T-helper 17 cell (primary cell): ENCODE measurements around the gene NDUFAF5. TPM values are rescaled to one million over a fixed set of nuclear protein-coding genes. Genes with fewer than 3 reads are reported as not detected.

Experiments
- ATAC-seq: fragments of 150-1000 bp; cut with Tn5 transposase; 2 replicates; pipeline ENCODE4 v1.10.0; 2021; ENCODE audit warnings: mild to moderate bottlenecking, moderate library complexity
- DNase-seq, 3 donors: peaks; one replicate each; pipeline versions ENCODE4 v3.0.0 to v3.0.0-alpha.2; 2020 to 2021
- H3K9me3 ChIP-seq: one replicate; pipeline ENCODE4 v1.7.0; 2013; ENCODE audit warnings: low read length, mild to moderate bottlenecking; ENCODE audit not compliant: control insufficient read depth, poor library complexity, severe bottlenecking
- H3K27ac Mint-ChIP-seq: one replicate; pipeline ENCODE4 v1.8.0; 2022; ENCODE audit warnings: mild to moderate bottlenecking, moderate library complexity, mixed read lengths
- H3K27me3 Mint-ChIP-seq: one replicate; pipeline ENCODE4 v1.8.0; 2022; ENCODE audit warnings: mixed read lengths
- H3K36me3 Mint-ChIP-seq: one replicate; pipeline ENCODE4 v1.8.0; 2022; ENCODE audit warnings: low read depth, mixed read lengths
- H3K4me1 Mint-ChIP-seq: one replicate; pipeline ENCODE4 v1.8.0; 2022; ENCODE audit warnings: mild to moderate bottlenecking, mixed read lengths
- H3K4me3 Mint-ChIP-seq: one replicate; pipeline ENCODE4 v1.8.0; 2022; ENCODE audit warnings: mild to moderate bottlenecking, moderate library complexity, mixed read lengths
- total RNA-seq, 4 donors: library from RNA in 2 of 4; stranded (reverse) in 2 of 4; gene quantifications; one replicate each; pipeline ENCODE4 v1.2.3 and lab custom pipeline; 2022 to 2026

Gene NDUFAF5
- total RNA-seq, 2 donors from 2014 or later = 30.9 to 55.4 TPM

GRCh38 chr20:13816757-13817156 lies 31.9 kb downstream of the NDUFAF5 start:
- ATAC-seq = no peak
- no peaks in the 10 kb centered on the region for H3K9me3 ChIP-seq
- Mint-ChIP-seq H3K4me1 (no peaks in the 10 kb centered on the region), H3K27ac (no peak overlapping the region), H3K36me3 (peaks cover 2% of the 10 kb centered on the region), H3K4me3 (no peak overlapping the region), H3K27me3 (no peaks in the 10 kb centered on the region)
- no peak for DNase-seq

GRCh38 chr20:13817342-13817741 lies 32.5 kb downstream of the NDUFAF5 start:
- Mint-ChIP-seq H3K4me3 (no peak overlapping the region), H3K27ac (no peak overlapping the region), H3K4me1 (no peaks in the 10 kb centered on the region), H3K36me3 (peaks cover 2% of the 10 kb centered on the region), H3K27me3 (no peaks in the 10 kb centered on the region)
- DNase-seq (no peak), ATAC-seq (no peak)
- no peaks in the 10 kb centered on the region for H3K9me3 ChIP-seq

- no peak for DNase-seq
- H3K36me3 Mint-ChIP-seq = peaks cover 2% of the 10 kb centered on the region
- no peaks in the 10 kb centered on the region for H3K9me3 ChIP-seq
- peak; percentile 65 for ATAC-seq
- H3K4me3 Mint-ChIP-seq = no peak overlapping the region
- H3K27ac Mint-ChIP-seq = no peak overlapping the region
- H3K4me1 Mint-ChIP-seq = peaks cover 5% of the 10 kb centered on the region
- H3K27me3 Mint-ChIP-seq = no peaks in the 10 kb centered on the region
Measured at GRCh38 chr20:13819885-13820645, 35.2 kb downstream of the NDUFAF5 start.

- DNase-seq = no peak
- Mint-ChIP-seq H3K27ac (no peak overlapping the region), H3K36me3 (no peaks in the 10 kb centered on the region), H3K4me1 (peaks cover 5% of the 10 kb centered on the region), H3K27me3 (peaks cover 5% of the 10 kb centered on the region), H3K4me3 (no peak overlapping the region)
- no peak for ATAC-seq
- no peaks in the 10 kb centered on the region for H3K9me3 ChIP-seq
Measured at GRCh38 chr20:13821876-13822275, 37.0 kb downstream of the NDUFAF5 start.

- Mint-ChIP-seq H3K27ac (no peak overlapping the region), H3K36me3 (no peaks in the 10 kb centered on the region), H3K4me1 (peaks cover 5% of the 10 kb centered on the region), H3K4me3 (no peak overlapping the region), H3K27me3 (peaks cover 10% of the 10 kb centered on the region)
- DNase-seq = no peak
- no peak for ATAC-seq
- H3K9me3 ChIP-seq = no peaks in the 10 kb centered on the region
Measured at GRCh38 chr20:13822459-13822858, 37.6 kb downstream of the NDUFAF5 start.

- no peak for ATAC-seq
- no peaks in the 10 kb centered on the region for H3K36me3 Mint-ChIP-seq
- H3K4me3 Mint-ChIP-seq = no peak overlapping the region
- peaks cover 5% of the 10 kb centered on the region for H3K4me1 Mint-ChIP-seq
- no peak for DNase-seq
- peaks cover 21% of the 10 kb centered on the region for H3K27me3 Mint-ChIP-seq
- H3K27ac Mint-ChIP-seq = no peak overlapping the region
- H3K9me3 ChIP-seq = no peaks in the 10 kb centered on the region
Measured at GRCh38 chr20:13824459-13824858, 39.6 kb downstream of the NDUFAF5 start.

GRCh38 chr20:13825465-13825864 lies 40.6 kb downstream of the NDUFAF5 start:
- DNase-seq (no peak), ATAC-seq (no peak)
- peaks cover 5% of the 10 kb centered on the region for H3K4me1 Mint-ChIP-seq
- H3K27me3 Mint-ChIP-seq = peaks cover 26% of the 10 kb centered on the region
- H3K9me3 ChIP-seq = no peaks in the 10 kb centered on the region
- H3K4me3 Mint-ChIP-seq = no peak overlapping the region
- H3K27ac Mint-ChIP-seq = no peak overlapping the region
- no peaks in the 10 kb centered on the region for H3K36me3 Mint-ChIP-seq

- H3K4me3 Mint-ChIP-seq = no peak overlapping the region
- H3K36me3 Mint-ChIP-seq = no peaks in the 10 kb centered on the region
- no peak for ATAC-seq
- no peaks in the 10 kb centered on the region for H3K4me1 Mint-ChIP-seq
- H3K27me3 Mint-ChIP-seq = peaks cover 26% of the 10 kb centered on the region
- no peak overlapping the region for H3K27ac Mint-ChIP-seq
- DNase-seq = no peak
- no peaks in the 10 kb centered on the region for H3K9me3 ChIP-seq
Measured at GRCh38 chr20:13831476-13831875, 46.6 kb downstream of the NDUFAF5 start.

- H3K9me3 ChIP-seq = no peaks in the 10 kb centered on the region
- Mint-ChIP-seq H3K27me3 (peaks cover 45% of the 10 kb centered on the region), H3K27ac (no peak overlapping the region), H3K4me1 (no peaks in the 10 kb centered on the region), H3K36me3 (no peaks in the 10 kb centered on the region), H3K4me3 (no peak overlapping the region)
- no peak for DNase-seq
- no peak for ATAC-seq
Measured at GRCh38 chr20:13838664-13839063, 53.8 kb downstream of the NDUFAF5 start.

- no peaks in the 10 kb centered on the region for H3K36me3 Mint-ChIP-seq
- peaks cover 50% of the 10 kb centered on the region for H3K27me3 Mint-ChIP-seq
- no peaks in the 10 kb centered on the region for H3K4me1 Mint-ChIP-seq
- H3K4me3 Mint-ChIP-seq = no peak overlapping the region
- H3K27ac Mint-ChIP-seq = no peak overlapping the region
- ATAC-seq (no peak), DNase-seq (no peak)
- no peaks in the 10 kb centered on the region for H3K9me3 ChIP-seq
Measured at GRCh38 chr20:13839421-13840092, 54.7 kb downstream of the NDUFAF5 start.

- DNase-seq (no peak), ATAC-seq (no peak)
- no peaks in the 10 kb centered on the region for H3K4me1 Mint-ChIP-seq
- H3K27ac Mint-ChIP-seq = no peak overlapping the region
- peaks cover 50% of the 10 kb centered on the region for H3K27me3 Mint-ChIP-seq
- no peaks in the 10 kb centered on the region for H3K9me3 ChIP-seq
- H3K36me3 Mint-ChIP-seq = no peaks in the 10 kb centered on the region
- H3K4me3 Mint-ChIP-seq = no peak overlapping the region
Measured at GRCh38 chr20:13840093-13840465, 55.3 kb downstream of the NDUFAF5 start.

- no peaks in the 10 kb centered on the region for H3K4me1 Mint-ChIP-seq
- H3K27ac Mint-ChIP-seq = no peak overlapping the region
- DNase-seq (no peak), ATAC-seq (no peak)
- H3K4me3 Mint-ChIP-seq = no peak overlapping the region
- peaks cover 50% of the 10 kb centered on the region for H3K27me3 Mint-ChIP-seq
- H3K9me3 ChIP-seq = no peaks in the 10 kb centered on the region
- H3K36me3 Mint-ChIP-seq = no peaks in the 10 kb centered on the region
Measured at GRCh38 chr20:13841206-13841605, 56.4 kb downstream of the NDUFAF5 start.

- Mint-ChIP-seq H3K4me3 (no peak overlapping the region), H3K4me1 (no peaks in the 10 kb centered on the region), H3K27ac (no peak overlapping the region), H3K36me3 (no peaks in the 10 kb centered on the region), H3K27me3 (peaks cover 43% of the 10 kb centered on the region)
- DNase-seq = no peak
- ATAC-seq = no peak
- no peaks in the 10 kb centered on the region for H3K9me3 ChIP-seq
Measured at GRCh38 chr20:13844296-13844695, 59.5 kb downstream of the NDUFAF5 start.

- no peaks in the 10 kb centered on the region for H3K9me3 ChIP-seq
- no peak for ATAC-seq
- no peaks in the 10 kb centered on the region for H3K36me3 Mint-ChIP-seq
- no peak overlapping the region for H3K4me3 Mint-ChIP-seq
- no peak for DNase-seq
- H3K27me3 Mint-ChIP-seq = peaks cover 23% of the 10 kb centered on the region
- H3K4me1 Mint-ChIP-seq = no peaks in the 10 kb centered on the region
- no peak overlapping the region for H3K27ac Mint-ChIP-seq
Measured at GRCh38 chr20:13851279-13851678, 66.5 kb downstream of the NDUFAF5 start.
